HepG2 (cell line): Measurements from ENCODE around the gene TTC31. TPM values are rescaled to one million over a fixed set of nuclear protein-coding genes. Genes with fewer than 3 reads are reported as not detected.

ENCODE experiments used
- CREB3 ChIP-seq: sonication (generic); formaldehyde crosslinking; IDR thresholded peaks from 2 replicates; pipeline ENCODE4 v1.5.0; 2020; ENCODE audit warnings: missing genetic modification reagents
- FOXA3 ChIP-seq: IDR thresholded peaks from 2 replicates; pipeline ENCODE4 v1.6.1; 2016; ENCODE audit warnings: missing genetic modification reagents, missing compliant biosample characterization
- GATAD2A ChIP-seq: IDR thresholded peaks from 2 replicates; pipeline ENCODE4 v1.6.1; 2016
- HES4 ChIP-seq: sonication (generic); formaldehyde crosslinking; IDR thresholded peaks from 2 replicates; pipeline ENCODE4 v1.9.0; 2021; ENCODE audit warnings: mild to moderate bottlenecking, missing genetic modification reagents, borderline replicate concordance
- HIC2 ChIP-seq: sonication (generic); formaldehyde crosslinking; IDR thresholded peaks from 2 replicates; pipeline ENCODE4 v1.9.0; 2022; ENCODE audit warnings: low read depth, missing genetic modification reagents
- KIAA2018 ChIP-seq: sonication (generic); formaldehyde crosslinking; IDR thresholded peaks from 2 replicates; pipeline ENCODE4 v1.5.0; 2020; ENCODE audit warnings: mild to moderate bottlenecking, missing genetic modification reagents, borderline replicate concordance
- MLLT10 ChIP-seq: sonication (generic); formaldehyde crosslinking; IDR thresholded peaks from 2 replicates; pipeline ENCODE4 v1.4.0; 2020; ENCODE audit warnings: missing genetic modification reagents
- PREB ChIP-seq: sonication (generic); formaldehyde crosslinking; IDR thresholded peaks from 2 replicates; pipeline ENCODE4 v1.4.0; 2020; ENCODE audit warnings: missing genetic modification reagents
- RFXANK ChIP-seq: IDR thresholded peaks from 2 replicates; pipeline ENCODE4 v1.6.1; 2016
- ZFP36 ChIP-seq: fragments of 150-350 bp; IDR thresholded peaks from 2 replicates; pipeline ENCODE4 v1.6.1; 2018; ENCODE audit warnings: borderline replicate concordance, low read length, low read depth; ENCODE audit not compliant: partially characterized antibody
- ZKSCAN8 ChIP-seq: IDR thresholded peaks from 2 replicates; pipeline ENCODE4 v1.6.1; 2016; ENCODE audit warnings: borderline replicate concordance, missing genetic modification reagents, missing compliant biosample characterization
- ZNF230 ChIP-seq: sonication (generic); formaldehyde crosslinking; IDR thresholded peaks from 2 replicates; pipeline ENCODE4 v1.4.0; 2020; ENCODE audit warnings: mild to moderate bottlenecking, missing genetic modification reagents
- ZNF709 ChIP-seq: sonication (generic); formaldehyde crosslinking; IDR thresholded peaks from 2 replicates; pipeline ENCODE4 v1.5.0; 2020; ENCODE audit warnings: mild to moderate bottlenecking, missing genetic modification reagents
- ZNF776 ChIP-seq: sonication (generic); formaldehyde crosslinking; IDR thresholded peaks from 2 replicates; pipeline ENCODE4 v1.4.0; 2020; ENCODE audit warnings: mild to moderate bottlenecking, missing genetic modification reagents
- polyA plus RNA-seq, 8 experiments: library from polyadenylated mRNA; depleted of rRNA in 3 of 8; stranded (reverse) in 7 of 8; unstranded in 1 of 8; fragments of >200 nt; fragmentation: Illumina TruSeq in 4 of 8; extraction: Trizol in 4 of 8; gene quantifications; 2 replicates each; pipeline versions ENCODE4 v1.2.1 to v1.2.3, GENCODE V29; 2011 to 2016; ENCODE audit warnings: low read depth in 4 of 8, missing spikeins in 1 of 8, mixed read lengths in 1 of 8; ENCODE audit not compliant: insufficient read depth in 1 of 8
- total RNA-seq, 5 experiments: library from RNA; depleted of rRNA; stranded (reverse); fragments of >200 nt; fragmentation: Illumina TruSeq; extraction: Trizol; gene quantifications; 2 replicates each; pipeline ENCODE4 v1.2.3, GENCODE V29; 2016; ENCODE audit warnings: low read depth in 1 of 5

Gene TTC31
- total and polyA plus RNA-seq, 2 of the 13 experiments (the other 11 are each of a cell fraction or from before 2014, with no cell fraction given) = 28.3 to 39.5 TPM

- TF ChIP-seq PREB (CRISPR knock-in tag) (no peak), HIC2 (CRISPR knock-in tag) (no peak), GATAD2A (CRISPR knock-in tag) (peak; percentile 43; the same call in 1 of the 2 replicates), ZKSCAN8 (CRISPR knock-in tag) (no peak), RFXANK (no peak), MLLT10 (CRISPR knock-in tag) (no peak), CREB3 (CRISPR knock-in tag) (no peak), ZNF709 (CRISPR knock-in tag) (no peak), ZFP36 (no peak), HES4 (CRISPR knock-in tag) (no peak), ZNF776 (CRISPR knock-in tag) (no peak), KIAA2018 (CRISPR knock-in tag) (no peak), ZNF230 (no peak), FOXA3 (CRISPR knock-in tag) (peak; percentile 20; the same call in 1 of the 2 replicates)
Observed at GRCh38 chr2:74496997-74497776, 14.3 kb downstream of the TTC31 start (continued).
